A549 (cell line): ENCODE data around the gene FRG2B.

Experiments used
- BHLHE40 ChIP-seq: IDR thresholded peaks from 2 replicates; pipeline ENCODE4 v1.6.1; 2012; ENCODE audit warnings: low read depth, low read length, inconsistent platforms
- CTCF ChIP-seq: fragments of >200 bp; sonication (Bioruptor Twin); formaldehyde crosslinking; IDR thresholded peaks from 3 replicates; pipeline ENCODE4 v1.5.1; 2016
- EHMT2 ChIP-seq: fragments of 200-600 bp; sonication (generic); IDR thresholded peaks from 2 replicates; pipeline ENCODE4 v1.6.1; 2016; ENCODE audit warnings: antibody characterized with exemption, low read depth, mild to moderate bottlenecking, moderate library complexity
- EP300 ChIP-seq, 2 experiments: fragments of >200 bp; sonication (Bioruptor Twin); formaldehyde crosslinking; IDR thresholded peaks; 2 replicates in 1 of 2; 3 replicates in 1 of 2; pipeline ENCODE4 v1.6.1; 2016 to 2017
- ESRRA ChIP-seq: fragments of 150-350 bp; IDR thresholded peaks from 2 replicates; pipeline ENCODE4 v1.6.1; 2014; ENCODE audit warnings: mild to moderate bottlenecking, low read length, borderline replicate concordance
- JUNB ChIP-seq: fragments of >200 bp; sonication (Bioruptor Twin); formaldehyde crosslinking; IDR thresholded peaks from 2 replicates; pipeline ENCODE4 v1.6.1; 2016
- MAX ChIP-seq: IDR thresholded peaks from 2 replicates; pipeline ENCODE4 v1.6.1; 2012
- MAZ ChIP-seq: fragments of 150-350 bp; IDR thresholded peaks from 2 replicates; pipeline ENCODE4 v1.6.1; 2014; ENCODE audit warnings: antibody characterized with exemption, low read depth, low read length, borderline replicate concordance
- PHF8 ChIP-seq: fragments of 200-600 bp; sonication (generic); IDR thresholded peaks from 2 replicates; pipeline ENCODE4 v1.6.1; 2016; ENCODE audit warnings: low read depth, mild to moderate bottlenecking, antibody characterized with exemption, moderate library complexity, borderline replicate concordance
- POLR2A ChIP-seq: IDR thresholded peaks from 2 replicates; pipeline ENCODE4 v1.6.1; 2012; ENCODE audit warnings: mild to moderate bottlenecking, low read length
- RCOR1 ChIP-seq: fragments of 150-350 bp; IDR thresholded peaks from 2 replicates; pipeline ENCODE4 v1.6.1; 2014; ENCODE audit warnings: antibody characterized with exemption, low read length, low read depth
- SMC3 ChIP-seq: fragments of >200 bp; sonication (Bioruptor Twin); formaldehyde crosslinking; IDR thresholded peaks from 3 replicates; pipeline ENCODE4 v1.6.1; 2018; ENCODE audit warnings: inconsistent platforms
- TF ChIP-seq, protein P1 (sequence below): IDR thresholded peaks from 2 replicates; pipeline ENCODE4 v1.6.1; 2012

DNA sequence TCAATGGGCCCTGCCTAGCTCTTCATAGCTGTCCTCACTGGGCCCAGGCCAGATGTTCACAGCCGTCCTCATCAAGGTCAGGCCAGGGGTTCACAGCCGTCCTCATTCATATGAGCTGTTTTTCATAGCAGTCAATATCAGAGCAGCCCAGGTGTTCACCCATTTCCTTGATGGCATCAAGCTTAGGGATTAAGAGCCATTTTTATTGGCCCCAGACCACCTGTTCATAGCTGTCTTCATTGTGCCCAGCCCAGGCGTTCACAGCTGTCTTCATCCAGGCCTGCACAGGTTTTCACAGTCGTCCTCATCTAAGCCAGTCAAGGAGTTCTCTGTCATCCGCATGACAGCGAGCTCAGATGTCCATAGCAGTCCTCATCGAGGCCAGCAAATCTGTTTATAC is 9.4 kb downstream of the FRG2B start:
- TF ChIP-seq CTCF (no peak), MAX (no peak), ESRRA (no peak), EHMT2 (no peak), BHLHE40 (no peak), POLR2A (no peak), MAZ (no peak), PHF8 (no peak), JUNB (no peak), RCOR1 (no peak), EP300 (IDR thresholded peaks at IDR 0.05) (no peak), SMC3 (no peak)
- TF ChIP-seq, protein P1, sequence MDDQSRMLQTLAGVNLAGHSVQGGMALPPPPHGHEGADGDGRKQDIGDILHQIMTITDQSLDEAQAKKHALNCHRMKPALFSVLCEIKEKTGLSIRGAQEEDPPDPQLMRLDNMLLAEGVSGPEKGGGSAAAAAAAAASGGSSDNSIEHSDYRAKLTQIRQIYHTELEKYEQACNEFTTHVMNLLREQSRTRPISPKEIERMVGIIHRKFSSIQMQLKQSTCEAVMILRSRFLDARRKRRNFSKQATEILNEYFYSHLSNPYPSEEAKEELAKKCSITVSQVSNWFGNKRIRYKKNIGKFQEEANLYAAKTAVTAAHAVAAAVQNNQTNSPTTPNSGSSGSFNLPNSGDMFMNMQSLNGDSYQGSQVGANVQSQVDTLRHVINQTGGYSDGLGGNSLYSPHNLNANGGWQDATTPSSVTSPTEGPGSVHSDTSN: no peak
